Upper lobe of right lung (tissue), 1 donor: ENCODE measurements around the gene FYCO1. TPM values are rescaled to one million over a fixed set of nuclear protein-coding genes. Genes with fewer than 3 reads are reported as not detected.

Experiments used
- ATAC-seq: fragments of 200-7000 bp; cut with Tn5 transposase; one replicate; pipeline ENCODE4 v1.9.1; 2020; ENCODE audit warnings: mild to moderate bottlenecking, moderate library complexity
- DNase-seq: peaks from one replicate; pipeline ENCODE4 v3.0.0-alpha.2; 2020
- H3K27ac ChIP-seq: fragments of 200-600 bp; one replicate; pipeline ENCODE4 v1.8.0; 2022
- H3K27me3 ChIP-seq: fragments of 200-600 bp; one replicate; pipeline ENCODE4 v1.8.0; 2022; ENCODE audit warnings: mild to moderate bottlenecking
- H3K36me3 ChIP-seq: fragments of 200-600 bp; one replicate; pipeline ENCODE4 v1.8.0; 2022
- H3K4me1 ChIP-seq: fragments of 200-600 bp; one replicate; pipeline ENCODE4 v1.8.0; 2022
- H3K4me3 ChIP-seq: fragments of 200-600 bp; one replicate; pipeline ENCODE4 v1.8.0; 2022; ENCODE audit warnings: mild to moderate bottlenecking
- H3K9me3 ChIP-seq: fragments of 200-600 bp; one replicate; pipeline ENCODE4 v1.8.0; 2022
- intact Hi-C: fragments of 100-400 bp; cut with DNase I; formaldehyde crosslinking; loops from one replicate; pipeline ENCODE4 v1.11.0; 2022
- total RNA-seq: library from RNA; stranded (reverse); fragmentation: NEBNext Ultra II Directional; extraction: Animal tissue kit (Norgen Biotek cat#: 25700); gene quantifications from one replicate; pipeline ENCODE4 v1.2.1, GENCODE V29; 2021
- TF ChIP-seq, protein P1 (sequence below): fragments of 200-600 bp; IDR thresholded peaks from one replicate; pipeline ENCODE4 v1.8.0; 2022; ENCODE audit warnings: antibody characterized with exemption
- donor health status: DM: no; HTN: yes; CAD: no; lungs with severe emphysema.

FYCO1 gene
- total RNA-seq, 1 donor from 2014 or later, result 47.3 TPM

DNA sequence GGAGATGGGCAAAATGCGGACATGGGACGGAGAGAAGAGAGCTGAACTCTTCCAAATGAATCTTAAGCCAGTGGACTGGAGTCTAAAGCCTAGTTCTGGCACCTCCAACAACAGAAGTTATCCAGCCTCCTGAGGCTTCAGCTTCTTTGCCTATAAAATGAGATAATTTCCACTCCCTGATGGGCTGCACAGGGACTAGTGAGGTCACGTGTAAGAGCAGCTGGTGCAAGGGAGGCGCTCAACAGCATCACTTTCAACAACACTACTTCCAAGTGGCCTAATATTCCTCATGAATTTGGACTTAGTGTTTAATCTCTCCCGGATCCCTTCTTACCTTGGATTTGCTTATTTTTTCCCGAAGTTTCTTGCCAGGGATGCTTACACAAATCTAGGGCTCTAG, 43.7 kb downstream of the FYCO1 start:
- intact Hi-C loops, result no loop called here
- H3K27me3 ChIP-seq, result no peaks in the 10 kb centered on the region
- peaks cover 4% of the 10 kb centered on the region for H3K4me1 ChIP-seq
- no peaks in the 10 kb centered on the region for H3K9me3 ChIP-seq
- TF ChIP-seq, protein P1, sequence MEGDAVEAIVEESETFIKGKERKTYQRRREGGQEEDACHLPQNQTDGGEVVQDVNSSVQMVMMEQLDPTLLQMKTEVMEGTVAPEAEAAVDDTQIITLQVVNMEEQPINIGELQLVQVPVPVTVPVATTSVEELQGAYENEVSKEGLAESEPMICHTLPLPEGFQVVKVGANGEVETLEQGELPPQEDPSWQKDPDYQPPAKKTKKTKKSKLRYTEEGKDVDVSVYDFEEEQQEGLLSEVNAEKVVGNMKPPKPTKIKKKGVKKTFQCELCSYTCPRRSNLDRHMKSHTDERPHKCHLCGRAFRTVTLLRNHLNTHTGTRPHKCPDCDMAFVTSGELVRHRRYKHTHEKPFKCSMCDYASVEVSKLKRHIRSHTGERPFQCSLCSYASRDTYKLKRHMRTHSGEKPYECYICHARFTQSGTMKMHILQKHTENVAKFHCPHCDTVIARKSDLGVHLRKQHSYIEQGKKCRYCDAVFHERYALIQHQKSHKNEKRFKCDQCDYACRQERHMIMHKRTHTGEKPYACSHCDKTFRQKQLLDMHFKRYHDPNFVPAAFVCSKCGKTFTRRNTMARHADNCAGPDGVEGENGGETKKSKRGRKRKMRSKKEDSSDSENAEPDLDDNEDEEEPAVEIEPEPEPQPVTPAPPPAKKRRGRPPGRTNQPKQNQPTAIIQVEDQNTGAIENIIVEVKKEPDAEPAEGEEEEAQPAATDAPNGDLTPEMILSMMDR, result no peak
- H3K36me3 ChIP-seq, result peaks cover 98% of the 10 kb centered on the region
- no peak overlapping the region for H3K4me3 ChIP-seq
- H3K27ac ChIP-seq, result no peak overlapping the region
- no peak for ATAC-seq
- no peak for DNase-seq

DNA sequence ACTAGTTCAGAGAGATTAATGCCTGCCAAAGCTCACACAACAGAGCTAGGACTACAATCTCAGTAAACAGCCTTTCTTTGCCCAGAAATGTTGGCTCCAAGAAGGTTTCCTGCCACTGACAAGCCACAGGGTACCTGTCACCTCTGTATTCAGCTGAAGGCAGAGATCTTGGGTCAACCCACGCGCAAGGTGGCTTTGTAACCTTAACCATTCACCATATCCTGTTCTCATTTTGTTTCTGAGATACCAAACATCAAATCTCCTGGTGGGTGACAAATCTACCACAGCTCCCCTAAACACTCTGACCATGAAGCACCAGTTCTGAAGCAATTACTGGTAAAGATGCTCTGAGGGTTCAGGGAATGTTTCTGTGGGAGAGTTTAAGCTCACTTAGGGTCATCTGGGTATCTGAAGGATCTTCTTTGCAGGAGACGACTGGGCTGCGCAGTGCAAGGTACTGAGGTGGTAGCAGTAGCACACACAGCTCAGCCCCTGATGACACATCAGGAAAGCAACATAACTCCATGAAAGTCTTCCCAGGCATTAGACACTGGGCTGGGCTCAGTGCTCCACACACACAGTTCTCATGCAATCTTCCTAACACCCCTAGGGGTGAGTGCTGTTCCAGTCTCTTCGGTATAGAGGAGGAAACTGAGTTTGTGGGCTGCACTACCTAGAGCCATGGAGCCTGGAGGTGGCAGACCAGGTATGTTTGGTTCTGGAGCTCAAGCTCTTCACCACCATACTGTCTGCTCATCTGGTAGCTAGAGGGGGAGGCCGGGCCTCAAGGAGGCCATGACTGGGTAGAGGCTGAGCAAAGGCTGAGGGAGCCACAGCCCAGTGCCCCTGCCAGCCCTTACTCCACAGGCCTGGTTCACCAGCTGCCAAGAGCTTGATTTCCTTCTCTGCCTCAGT, 44.7 kb downstream of the FYCO1 start:
- H3K27me3 ChIP-seq, result no peaks in the 10 kb centered on the region
- intact Hi-C loops, result no loop called here
- no peaks in the 10 kb centered on the region for H3K9me3 ChIP-seq
- TF ChIP-seq, protein P1, result no peak
- peak overlapping the region; percentile 65 for H3K27ac ChIP-seq
- ATAC-seq (no peak), DNase-seq (peak; percentile 42)
- H3K4me3 ChIP-seq, result no peak overlapping the region
- no peaks in the 10 kb centered on the region for H3K4me1 ChIP-seq
- peaks cover 98% of the 10 kb centered on the region for H3K36me3 ChIP-seq

DNA sequence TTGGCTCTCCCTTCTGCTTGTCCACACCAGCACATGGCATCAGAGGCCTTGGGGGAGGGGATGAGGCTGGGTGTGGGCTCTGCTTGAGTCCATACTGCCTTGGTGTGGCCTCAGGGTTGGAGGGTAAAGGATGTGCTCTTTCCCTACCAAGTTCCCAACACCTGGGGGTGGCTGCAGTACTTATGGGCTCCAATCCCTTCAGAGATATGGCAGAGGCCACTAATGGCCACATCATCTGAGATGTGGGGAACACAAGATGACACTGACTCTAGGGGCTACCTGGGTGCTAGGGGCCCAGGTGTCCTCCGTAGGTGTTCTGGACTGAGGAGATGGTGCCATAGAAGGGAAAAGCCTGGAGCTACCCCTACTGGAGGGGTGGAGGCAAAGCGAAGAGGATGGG, 45.5 kb downstream of the FYCO1 start:
- no peaks in the 10 kb centered on the region for H3K9me3 ChIP-seq
- H3K4me3 ChIP-seq, result no peak overlapping the region
- TF ChIP-seq, protein P1, result no peak
- H3K27ac ChIP-seq, result peak overlapping the region; percentile 65
- no peak for ATAC-seq
- H3K27me3 ChIP-seq, result no peaks in the 10 kb centered on the region
- peaks cover 94% of the 10 kb centered on the region for H3K36me3 ChIP-seq
- no peak for DNase-seq
- H3K4me1 ChIP-seq, result no peaks in the 10 kb centered on the region
- intact Hi-C loops, result no loop called here

DNA sequence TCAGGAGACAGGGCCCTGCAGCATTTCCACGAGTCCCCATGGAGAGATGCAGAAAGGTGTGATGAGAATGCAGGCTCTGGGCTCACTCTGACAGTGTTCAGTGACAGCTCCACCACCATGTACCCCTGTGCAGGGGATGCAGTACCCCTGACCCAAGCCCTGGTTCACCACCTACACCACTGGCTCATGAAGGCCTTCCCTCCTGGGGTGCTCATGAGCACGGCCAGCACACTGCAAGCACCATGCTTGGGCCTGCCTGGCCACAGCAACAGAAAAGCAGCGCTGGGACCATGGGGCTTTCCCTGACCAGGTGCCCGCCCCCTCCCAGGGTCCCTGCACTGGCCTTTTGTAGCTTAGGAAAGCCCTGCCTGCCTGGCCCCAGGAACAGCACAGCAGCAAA, 46.2 kb downstream of the FYCO1 start:
- intact Hi-C loops, result no loop called here

DNA sequence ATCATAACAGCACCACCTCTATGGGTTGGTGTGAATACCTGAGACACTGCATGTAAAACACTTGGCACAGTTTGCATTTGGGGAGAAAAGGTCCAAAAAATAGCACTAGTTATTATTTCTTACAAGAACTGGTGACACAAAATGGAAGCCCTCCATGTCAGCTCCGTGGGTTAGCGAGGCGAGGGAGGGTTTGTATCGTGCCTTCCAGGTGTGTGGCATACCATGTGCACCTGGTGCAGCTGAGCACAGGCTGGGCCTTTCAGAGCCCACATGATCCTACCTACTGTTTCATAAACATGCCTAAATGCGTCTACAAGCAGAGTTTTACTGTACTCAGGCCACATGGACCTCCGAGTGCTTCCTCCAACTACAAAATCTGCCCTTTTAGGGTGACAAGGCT, 46.7 kb downstream of the FYCO1 start:
- H3K4me1 ChIP-seq, result no peaks in the 10 kb centered on the region
- H3K4me3 ChIP-seq, result no peak overlapping the region
- no peak overlapping the region for H3K27ac ChIP-seq
- intact Hi-C loops, result no loop called here
- DNase-seq, result no peak
- TF ChIP-seq, protein P1, result no peak
- no peak for ATAC-seq
- H3K36me3 ChIP-seq, result peaks cover 84% of the 10 kb centered on the region
- no peaks in the 10 kb centered on the region for H3K27me3 ChIP-seq
- H3K9me3 ChIP-seq, result no peaks in the 10 kb centered on the region

More for the DNA sequence above, 46.2 kb downstream of the FYCO1 start:
- TF ChIP-seq, protein P1, result no peak
- Histone ChIP-seq H3K4me1 (no peaks in the 10 kb centered on the region), H3K36me3 (peaks cover 90% of the 10 kb centered on the region), H3K27me3 (no peaks in the 10 kb centered on the region), H3K9me3 (no peaks in the 10 kb centered on the region), H3K27ac (peak overlapping the region; percentile 21), H3K4me3 (no peak overlapping the region)
- DNase-seq (no peak), ATAC-seq (no peak)
